ENCODE measurements around the gene NFKB2.

The NFKB2 gene

GRCh38 chr10:102432162-102432950, 36.9 kb downstream of the NFKB2 start, which contains the start of gene CUEDC2 (continued):
- TF ChIP-seq ZNF148 (tag by site-specific recombination; IDR thresholded peaks at IDR 0.05; ENCODE audit: borderline replicate concordance): no peak
- peak; percentile 88 for TF ChIP-seq ZBTB7A (tag by site-specific recombination; IDR thresholded peaks at IDR 0.05; ENCODE audit: low read depth)
- peak; percentile 81 for TF ChIP-seq GLIS2 (tag by site-specific recombination; IDR thresholded peaks at IDR 0.05)
- TF ChIP-seq ZFP69B (tag by site-specific recombination; IDR thresholded peaks at IDR 0.05): peak; percentile 85; the same call in 1 of the 2 replicates
- TF ChIP-seq ZNF777 (tag by site-specific recombination; IDR thresholded peaks at IDR 0.05; ENCODE audit: borderline replicate concordance): peak; percentile 89; the same call in 1 of the 2 replicates
- TF ChIP-seq EGR2 (tag by site-specific recombination; IDR thresholded peaks at IDR 0.05; ENCODE audit: low read depth): peak; percentile 71
- TF ChIP-seq KLF10 (tag by site-specific recombination; IDR thresholded peaks at IDR 0.05): peak; percentile 50; the same call in 1 of the 2 replicates
- TF ChIP-seq KLF8 (tag by site-specific recombination; IDR thresholded peaks at IDR 0.05): peak; percentile 95
- peak; percentile 53; the same call in 1 of the 2 replicates for TF ChIP-seq SCRT2 (tag by site-specific recombination; IDR thresholded peaks at IDR 0.05)
- no peak for TF ChIP-seq ZNF169 (tag by site-specific recombination; IDR thresholded peaks at IDR 0.05)
- TF ChIP-seq GLI4 (tag by site-specific recombination; IDR thresholded peaks at IDR 0.05): no peak
- peak; percentile 68 for TF ChIP-seq ZFHX2 (tag by site-specific recombination; conservative IDR thresholded peaks at IDR 0.05)
- TF ChIP-seq TSHZ1 (tag by site-specific recombination; IDR thresholded peaks at IDR 0.05; ENCODE audit: borderline replicate concordance): no peak
- no peak for TF ChIP-seq ZNF404 (tag by site-specific recombination; IDR thresholded peaks at IDR 0.05)
- TF ChIP-seq KLF9 (tag by site-specific recombination; IDR thresholded peaks at IDR 0.05; ENCODE audit: low read depth): peak; percentile 70
- no peak for TF ChIP-seq BCL11B (tag by site-specific recombination; IDR thresholded peaks at IDR 0.05; ENCODE audit: low read depth)
- TF ChIP-seq ZNF138 (tag by site-specific recombination; IDR thresholded peaks at IDR 0.05; ENCODE audit: borderline replicate concordance): no peak
- TF ChIP-seq ZNF555 (tag by site-specific recombination; conservative IDR thresholded peaks at IDR 0.05): no peak
- no peak for TF ChIP-seq ZNF670 (tag by site-specific recombination; IDR thresholded peaks at IDR 0.05; ENCODE audit: low read depth)
- TF ChIP-seq ZNF302 (tag by site-specific recombination; IDR thresholded peaks at IDR 0.05; ENCODE audit: low read depth): no peak
- TF ChIP-seq ZNF704 (tag by site-specific recombination; IDR thresholded peaks at IDR 0.05): no peak
- no peak for TF ChIP-seq ZNF280D (tag by site-specific recombination; IDR thresholded peaks at IDR 0.05)
- TF ChIP-seq ZXDB (tag by site-specific recombination; IDR thresholded peaks at IDR 0.05): peak; percentile 92
- TF ChIP-seq, protein P1, sequence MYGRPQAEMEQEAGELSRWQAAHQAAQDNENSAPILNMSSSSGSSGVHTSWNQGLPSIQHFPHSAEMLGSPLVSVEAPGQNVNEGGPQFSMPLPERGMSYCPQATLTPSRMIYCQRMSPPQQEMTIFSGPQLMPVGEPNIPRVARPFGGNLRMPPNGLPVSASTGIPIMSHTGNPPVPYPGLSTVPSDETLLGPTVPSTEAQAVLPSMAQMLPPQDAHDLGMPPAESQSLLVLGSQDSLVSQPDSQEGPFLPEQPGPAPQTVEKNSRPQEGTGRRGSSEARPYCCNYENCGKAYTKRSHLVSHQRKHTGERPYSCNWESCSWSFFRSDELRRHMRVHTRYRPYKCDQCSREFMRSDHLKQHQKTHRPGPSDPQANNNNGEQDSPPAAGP (tag by site-specific recombination; IDR thresholded peaks at IDR 0.05): no peak; the same call in 1 of the 2 replicates
- TF ChIP-seq, protein P2, sequence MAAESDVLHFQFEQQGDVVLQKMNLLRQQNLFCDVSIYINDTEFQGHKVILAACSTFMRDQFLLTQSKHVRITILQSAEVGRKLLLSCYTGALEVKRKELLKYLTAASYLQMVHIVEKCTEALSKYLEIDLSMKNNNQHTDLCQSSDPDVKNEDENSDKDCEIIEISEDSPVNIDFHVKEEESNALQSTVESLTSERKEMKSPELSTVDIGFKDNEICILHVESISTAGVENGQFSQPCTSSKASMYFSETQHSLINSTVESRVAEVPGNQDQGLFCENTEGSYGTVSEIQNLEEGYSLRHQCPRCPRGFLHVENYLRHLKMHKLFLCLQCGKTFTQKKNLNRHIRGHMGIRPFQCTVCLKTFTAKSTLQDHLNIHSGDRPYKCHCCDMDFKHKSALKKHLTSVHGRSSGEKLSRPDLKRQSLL (tag by site-specific recombination; IDR thresholded peaks at IDR 0.05): peak; percentile 65; the same call in 1 of the 2 replicates
- peak; percentile 83 for TF ChIP-seq YY2 (tag by site-specific recombination; IDR thresholded peaks at IDR 0.05)
- no peak for TF ChIP-seq ZNF791 (tag by site-specific recombination; IDR thresholded peaks at IDR 0.05)
